Measurements from ENCODE around the gene ZNF205. TPM values are rescaled to one million over a fixed set of nuclear protein-coding genes. Genes with fewer than 3 reads are reported as not detected.

The ZNF205 gene
- polyA plus RNA-seq, 3 donors: 1.0 to 6.7 (median 1.3) TPM

- WGBS (ENCODE audit: insufficient coverage): 16% methylated on average over 24 of the region's 28 CpGs
- H3K4me1 ChIP-seq (ENCODE audit: control insufficient read depth in 1 of 2, insufficient read depth in 2 of 2, low read length in 2 of 2): peaks cover 31 to 43% of the 10 kb centered on the region in 2 donors
Observed at GRCh38 chr16:3129137-3130131, 17.0 kb downstream of the ZNF205 start.

More at GRCh38 chr16:3129137-3130131, 17.0 kb downstream of the ZNF205 start:
- Mint-ChIP-seq H3K36me3 (peaks cover 4 to 6% of the 10 kb centered on the region in 2 donors), H3K4me3 (peak overlapping the region; percentile 85 to 93), H3K27ac (peak overlapping the region in 6 of 7 donors; percentile 68 to 88 (median 78)), H3K4me1 (peaks cover 40% of the 10 kb centered on the region), H3K27me3 (ENCODE audit: low read depth in 3 of 3) (peaks cover 0 to 2% (median 0%) of the 10 kb centered on the region in 3 donors), H3K9me3 (no peaks in the 10 kb centered on the region)
- Histone ChIP-seq H4K20me1 (ENCODE audit: insufficient read depth, low read length) (no peaks in the 10 kb centered on the region), H3K27me3 (ENCODE audit: control insufficient read depth in 2 of 2, insufficient read depth in 2 of 2, low read length in 2 of 2) (no peaks in the 10 kb centered on the region), H3K9ac (ENCODE audit: insufficient read depth, low read length, poor library complexity, severe bottlenecking) (peak overlapping the region; percentile 55), H3K9me3 (replicated peaks in 1 of 2; ENCODE audit: control insufficient read depth in 1 of 2, insufficient read depth in 1 of 2, low read length in 2 of 2) (no peaks in the 10 kb centered on the region), H2AFZ (ENCODE audit: insufficient read depth, low read depth, low read length, poor library complexity, severe bottlenecking) (peak overlapping the region; percentile 90), H3K79me2 (ENCODE audit: insufficient read depth, low read length) (peaks cover 30% of the 10 kb centered on the region), H3K27ac (ENCODE audit: low read depth in 1 of 2, low read length in 2 of 2) (peak overlapping the region; percentile 37 to 66), H3K4me2 (replicated peaks; ENCODE audit: extremely low read depth, low read length, poor library complexity, severe bottlenecking) (peak overlapping the region; percentile 93), H3K36me3 (replicated peaks in 1 of 2; ENCODE audit: control insufficient read depth in 1 of 2, insufficient read depth in 2 of 2, low read length in 2 of 2) (no peaks in the 10 kb centered on the region), H3K4me3 (replicated peaks in 1 of 3; ENCODE audit: low read depth in 2 of 3, low read length in 3 of 3) (peak overlapping the region; percentile 56 to 89 (median 65))
- DNase-seq: peak; percentile 82 to 87 (median 83)
- intact Hi-C loops (cut with micrococcal nuclease): loop anchor here (1.0 to 10.0 kb wide), 5 partner anchors 33 to 215 kb away; partner anchors contain the start of genes FLYWCH1 (in 1 of the 2), HCFC1R1 (in 1 of the 2), THOC6 (in 1 of the 2) and TNFRSF12A (in 1 of the 2)
- TF ChIP-seq, protein P1, sequence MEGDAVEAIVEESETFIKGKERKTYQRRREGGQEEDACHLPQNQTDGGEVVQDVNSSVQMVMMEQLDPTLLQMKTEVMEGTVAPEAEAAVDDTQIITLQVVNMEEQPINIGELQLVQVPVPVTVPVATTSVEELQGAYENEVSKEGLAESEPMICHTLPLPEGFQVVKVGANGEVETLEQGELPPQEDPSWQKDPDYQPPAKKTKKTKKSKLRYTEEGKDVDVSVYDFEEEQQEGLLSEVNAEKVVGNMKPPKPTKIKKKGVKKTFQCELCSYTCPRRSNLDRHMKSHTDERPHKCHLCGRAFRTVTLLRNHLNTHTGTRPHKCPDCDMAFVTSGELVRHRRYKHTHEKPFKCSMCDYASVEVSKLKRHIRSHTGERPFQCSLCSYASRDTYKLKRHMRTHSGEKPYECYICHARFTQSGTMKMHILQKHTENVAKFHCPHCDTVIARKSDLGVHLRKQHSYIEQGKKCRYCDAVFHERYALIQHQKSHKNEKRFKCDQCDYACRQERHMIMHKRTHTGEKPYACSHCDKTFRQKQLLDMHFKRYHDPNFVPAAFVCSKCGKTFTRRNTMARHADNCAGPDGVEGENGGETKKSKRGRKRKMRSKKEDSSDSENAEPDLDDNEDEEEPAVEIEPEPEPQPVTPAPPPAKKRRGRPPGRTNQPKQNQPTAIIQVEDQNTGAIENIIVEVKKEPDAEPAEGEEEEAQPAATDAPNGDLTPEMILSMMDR (IDR thresholded peaks at IDR 0.05): peak; percentile 95
